Gastroesophageal sphincter (tissue), 3 donors: ENCODE measurements around the gene EEFSEC.

ENCODE experiments used
- EP300 ChIP-seq: sonication (generic); formaldehyde crosslinking; IDR thresholded peaks from one replicate; pipeline ENCODE4 v1.6.1; 2017; ENCODE audit warnings: antibody characterized with exemption, mild to moderate bottlenecking
- POLR2AphosphoS5 ChIP-seq: sonication (generic); formaldehyde crosslinking; IDR thresholded peaks from one replicate; pipeline ENCODE4 v1.6.1; 2017; ENCODE audit warnings: antibody characterized with exemption
- TF ChIP-seq, protein P1 (sequence below), 4 experiments: fragments of 200-600 bp in 2 of 4; fragments of 450-650 bp in 2 of 4; sonication (generic) in 1 of 4; IDR thresholded peaks; one replicate each; pipeline ENCODE4 v1.5.1; 2017 to 2019; ENCODE audit warnings: antibody characterized with exemption in 4 of 4, mild to moderate bottlenecking in 2 of 4, moderate library complexity in 2 of 4

DNA sequence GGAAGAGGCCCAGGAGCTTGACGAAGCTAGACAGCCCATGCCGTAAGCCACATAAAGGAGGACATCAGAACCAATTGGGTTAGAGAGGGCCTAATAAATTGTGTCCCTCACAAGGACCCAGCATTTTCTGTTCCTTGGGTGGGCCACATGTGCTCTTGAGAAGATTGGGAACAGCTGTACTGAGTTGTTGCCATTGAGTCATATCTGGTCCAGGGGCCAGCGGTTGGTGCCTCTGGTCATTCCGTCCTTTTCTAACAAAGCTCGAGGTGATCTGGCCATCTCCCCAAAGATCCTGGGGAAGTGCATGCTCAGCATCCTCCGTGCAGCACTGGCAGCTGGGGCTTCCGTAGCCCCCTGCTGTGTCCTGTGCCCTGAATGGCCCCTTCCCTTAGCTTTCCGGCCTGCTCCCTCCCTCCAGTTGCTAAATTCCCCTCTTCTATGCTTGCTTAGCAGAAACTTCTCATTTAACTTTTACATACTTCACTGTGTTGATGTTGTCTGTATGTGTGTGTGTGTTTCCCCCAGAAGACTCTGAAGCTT lies 73.0 kb downstream of the EEFSEC start:
- TF ChIP-seq, protein P1, sequence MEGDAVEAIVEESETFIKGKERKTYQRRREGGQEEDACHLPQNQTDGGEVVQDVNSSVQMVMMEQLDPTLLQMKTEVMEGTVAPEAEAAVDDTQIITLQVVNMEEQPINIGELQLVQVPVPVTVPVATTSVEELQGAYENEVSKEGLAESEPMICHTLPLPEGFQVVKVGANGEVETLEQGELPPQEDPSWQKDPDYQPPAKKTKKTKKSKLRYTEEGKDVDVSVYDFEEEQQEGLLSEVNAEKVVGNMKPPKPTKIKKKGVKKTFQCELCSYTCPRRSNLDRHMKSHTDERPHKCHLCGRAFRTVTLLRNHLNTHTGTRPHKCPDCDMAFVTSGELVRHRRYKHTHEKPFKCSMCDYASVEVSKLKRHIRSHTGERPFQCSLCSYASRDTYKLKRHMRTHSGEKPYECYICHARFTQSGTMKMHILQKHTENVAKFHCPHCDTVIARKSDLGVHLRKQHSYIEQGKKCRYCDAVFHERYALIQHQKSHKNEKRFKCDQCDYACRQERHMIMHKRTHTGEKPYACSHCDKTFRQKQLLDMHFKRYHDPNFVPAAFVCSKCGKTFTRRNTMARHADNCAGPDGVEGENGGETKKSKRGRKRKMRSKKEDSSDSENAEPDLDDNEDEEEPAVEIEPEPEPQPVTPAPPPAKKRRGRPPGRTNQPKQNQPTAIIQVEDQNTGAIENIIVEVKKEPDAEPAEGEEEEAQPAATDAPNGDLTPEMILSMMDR (IDR thresholded peaks at IDR 0.05) = no peak
- TF ChIP-seq EP300 = no peak
- no peak for TF ChIP-seq POLR2AphosphoS5
